ENCODE measurements around the gene GRAMD1A.

DNA sequence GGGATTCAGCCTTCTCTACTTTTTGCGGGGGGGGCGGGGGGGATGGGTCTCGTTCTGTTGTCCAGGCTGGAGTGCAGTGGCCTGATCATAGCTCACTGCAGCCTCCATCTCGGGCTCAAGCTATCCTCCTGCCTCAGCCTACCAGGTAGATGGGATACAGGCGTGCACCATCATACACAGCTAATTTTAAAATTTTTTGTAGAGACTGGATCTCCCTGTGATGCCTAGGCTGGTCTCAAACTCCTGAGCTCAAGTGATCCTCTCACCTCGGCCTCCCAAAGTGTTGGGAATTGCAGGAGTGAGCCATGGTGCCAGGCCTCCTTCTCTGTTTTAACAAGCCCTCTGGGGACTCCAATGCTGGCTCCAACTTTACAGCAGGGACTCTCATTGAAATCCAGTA, 35.5 kb upstream of the GRAMD1A start:
- TF ChIP-seq, protein P1, sequence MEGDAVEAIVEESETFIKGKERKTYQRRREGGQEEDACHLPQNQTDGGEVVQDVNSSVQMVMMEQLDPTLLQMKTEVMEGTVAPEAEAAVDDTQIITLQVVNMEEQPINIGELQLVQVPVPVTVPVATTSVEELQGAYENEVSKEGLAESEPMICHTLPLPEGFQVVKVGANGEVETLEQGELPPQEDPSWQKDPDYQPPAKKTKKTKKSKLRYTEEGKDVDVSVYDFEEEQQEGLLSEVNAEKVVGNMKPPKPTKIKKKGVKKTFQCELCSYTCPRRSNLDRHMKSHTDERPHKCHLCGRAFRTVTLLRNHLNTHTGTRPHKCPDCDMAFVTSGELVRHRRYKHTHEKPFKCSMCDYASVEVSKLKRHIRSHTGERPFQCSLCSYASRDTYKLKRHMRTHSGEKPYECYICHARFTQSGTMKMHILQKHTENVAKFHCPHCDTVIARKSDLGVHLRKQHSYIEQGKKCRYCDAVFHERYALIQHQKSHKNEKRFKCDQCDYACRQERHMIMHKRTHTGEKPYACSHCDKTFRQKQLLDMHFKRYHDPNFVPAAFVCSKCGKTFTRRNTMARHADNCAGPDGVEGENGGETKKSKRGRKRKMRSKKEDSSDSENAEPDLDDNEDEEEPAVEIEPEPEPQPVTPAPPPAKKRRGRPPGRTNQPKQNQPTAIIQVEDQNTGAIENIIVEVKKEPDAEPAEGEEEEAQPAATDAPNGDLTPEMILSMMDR (conservative IDR thresholded peaks at IDR 0.05): no peak
- no peak for TF ChIP-seq EZH2 (IDR thresholded peaks at IDR 0.05; ENCODE audit: low read depth)

All from PC-9 (cell line).